ENCODE data around the gene B9D2. TPM values are rescaled to one million over a fixed set of nuclear protein-coding genes. Genes with fewer than 3 reads are reported as not detected.

B9D2 gene
- total and polyA plus RNA-seq, 2 of the 4 experiments (the other 2 are of a cell fraction) = 6.1 to 9.7 TPM

GRCh38 chr19:41308450-41309179 is 55.3 kb downstream of the B9D2 start (continued):
- peak; percentile 56 for TF ChIP-seq SMC3 (IDR thresholded peaks at IDR 0.05; ENCODE audit: low read depth, low read length)
- TF ChIP-seq FOS (IDR thresholded peaks at IDR 0.05; ENCODE audit: low read depth, low read length) = no peak
- TF ChIP-seq NFE2L2 (IDR thresholded peaks at IDR 0.05; ENCODE audit: low read depth, low read length) = no peak

GRCh38 chr19:41307954-41308449 is 55.9 kb downstream of the B9D2 start:
- no CpG with 5 or more reads among the region's 4 CpGs for WGBS, 2 experiments (ENCODE audit: extremely low coverage in 2 of 2, insufficient read length in 1 of 2)
- dilution Hi-C loops (cut with HindIII; ENCODE audit: low sequenced_read_pairs, unreplicated experiment) = no loop called here
- H3K27ac ChIP-seq (ENCODE audit: insufficient read depth, low read length) = peak overlapping the region; percentile 34
- H4K20me1 ChIP-seq (ENCODE audit: insufficient read depth, low read length) = peaks cover 19% of the 10 kb centered on the region; the same call in 1 of the 2 replicates
- ChIA-PET CTCF (interaction anchor here (0.6 to 1.8 kb wide), 9 partner anchors 9 to 253 kb away, joined by 3 to 8 read pairs (median 4); no protein-coding TSS in a partner anchor), POLR2A (ENCODE audit: unreplicated experiment) (interaction anchor here (0.6 kb wide), 1 partner anchor 103 kb away, joined by 7 read pairs; no protein-coding TSS in a partner anchor)
- intact Hi-C loops (cut with micrococcal nuclease) = loop anchor here (1.0 to 2.0 kb wide), 3 partner anchors 43 to 333 kb away; partner anchors contain the start of gene HNRNPUL1
- H4K8ac ChIP-seq (ENCODE audit: low read depth in 2 of 2, low read length in 2 of 2) = peak overlapping the region in 1 of 2 experiments; percentile 64; a peak in 1 of 4 replicates
- H2BK5ac ChIP-seq (ENCODE audit: low read depth, low read length, poor library complexity, severe bottlenecking) = peak overlapping the region; percentile 48
- 0 out of 2 replicates have a peak overlapping the region, but pooled peaks have one; percentile 31 for H4K5ac ChIP-seq (ENCODE audit: low read depth, low read length)
- BruUV-seq (replicated peaks) = no TSS peak
- no peak overlapping the region for H3K14ac ChIP-seq (replicated peaks; ENCODE audit: low read depth, low read length)
- H3K9me1 ChIP-seq (ENCODE audit: insufficient read depth, low read length) = no peaks in the 10 kb centered on the region; the same call in 1 of the 2 replicates
- peak overlapping the region; percentile 36; the same call in 1 of the 2 replicates for H3K9ac ChIP-seq (ENCODE audit: low read depth, low read length)
- peaks cover 7% of the 10 kb centered on the region for H3K4me1 ChIP-seq (ENCODE audit: control insufficient read depth, insufficient read depth, low read length)
- DNase-seq = no peak
- H2AK9ac ChIP-seq (replicated peaks; ENCODE audit: low read depth, low read length, poor library complexity) = peak overlapping the region; percentile 80
- H2BK15ac ChIP-seq (ENCODE audit: low read depth, low read length) = no peak overlapping the region
- in situ Hi-C loops (cut with MboI; ENCODE audit: low sequenced_read_pairs) = no loop called here
- H3K27me3 ChIP-seq (ENCODE audit: control insufficient read depth, insufficient read depth, low read length) = no peaks in the 10 kb centered on the region
- H3K9me3 ChIP-seq (ENCODE audit: control insufficient read depth, insufficient read depth, low read length) = no peaks in the 10 kb centered on the region
- H4K91ac ChIP-seq (ENCODE audit: insufficient read depth, low read depth, low read length) = no peak overlapping the region
- ATAC-seq (ENCODE audit: low read depth) = no peak
- no peak overlapping the region for H3K56ac ChIP-seq (ENCODE audit: extremely low read depth, insufficient read depth, low read length)
- H3K23ac ChIP-seq (ENCODE audit: low read depth, low read length) = no peak overlapping the region
- H2AK5ac ChIP-seq (ENCODE audit: low read depth, low read length) = peak overlapping the region; percentile 12; the same call in 1 of the 2 replicates
- no peak overlapping the region for H3K4me2 ChIP-seq (ENCODE audit: low read depth, low read length)
- H3K4ac ChIP-seq (ENCODE audit: low read depth, low read length) = peak overlapping the region; percentile 38
- H2BK120ac ChIP-seq (ENCODE audit: low read depth, low read length) = no peak overlapping the region
- no peak overlapping the region for H3K4me3 ChIP-seq (ENCODE audit: insufficient read depth, low read depth, low read length)
- peaks cover 45% of the 10 kb centered on the region for H3K36me3 ChIP-seq (ENCODE audit: control insufficient read depth, insufficient read depth, low read length)
- peaks cover 14 to 47% of the 10 kb centered on the region in 2 experiments; a peak in 3 of 4 replicates for H3K79me1 ChIP-seq (ENCODE audit: low read depth in 1 of 2, low read length in 2 of 2)
- no peak overlapping the region for H2AFZ ChIP-seq (replicated peaks; ENCODE audit: low read length, poor library complexity)
- no peak overlapping the region for H3K18ac ChIP-seq (ENCODE audit: low read depth, low read length)
- no peak overlapping the region for H2BK20ac ChIP-seq (ENCODE audit: low read depth, low read length)
- no peak for TF ChIP-seq RFX5 (IDR thresholded peaks at IDR 0.05; ENCODE audit: low read depth, low read length)
- no peak for TF ChIP-seq FOS (IDR thresholded peaks at IDR 0.05; ENCODE audit: low read depth, low read length)
- no peak for TF ChIP-seq ELK1 (IDR thresholded peaks at IDR 0.05; ENCODE audit: borderline replicate concordance, low read depth, low read length)
- no peak for TF ChIP-seq CHD1 (IDR thresholded peaks at IDR 0.05; ENCODE audit: low read depth, low read length)
- no peak for TF ChIP-seq RCOR1 (IDR thresholded peaks at IDR 0.05; ENCODE audit: insufficient replicate concordance, low read length)
- no peak; the same call in 1 of the 2 replicates for TF ChIP-seq POLR2A (IDR thresholded peaks at IDR 0.05; ENCODE audit: low read depth, low read length)
- TF ChIP-seq BHLHE40 (IDR thresholded peaks at IDR 0.05; ENCODE audit: low read depth, low read length) = no peak
- TF ChIP-seq, protein P1, sequence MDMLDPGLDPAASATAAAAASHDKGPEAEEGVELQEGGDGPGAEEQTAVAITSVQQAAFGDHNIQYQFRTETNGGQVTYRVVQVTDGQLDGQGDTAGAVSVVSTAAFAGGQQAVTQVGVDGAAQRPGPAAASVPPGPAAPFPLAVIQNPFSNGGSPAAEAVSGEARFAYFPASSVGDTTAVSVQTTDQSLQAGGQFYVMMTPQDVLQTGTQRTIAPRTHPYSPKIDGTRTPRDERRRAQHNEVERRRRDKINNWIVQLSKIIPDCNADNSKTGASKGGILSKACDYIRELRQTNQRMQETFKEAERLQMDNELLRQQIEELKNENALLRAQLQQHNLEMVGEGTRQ (IDR thresholded peaks at IDR 0.05; ENCODE audit: low read depth, low read length) = no peak
- TF ChIP-seq SMC3 (IDR thresholded peaks at IDR 0.05; ENCODE audit: low read depth, low read length) = no peak
- TF ChIP-seq, protein P2, sequence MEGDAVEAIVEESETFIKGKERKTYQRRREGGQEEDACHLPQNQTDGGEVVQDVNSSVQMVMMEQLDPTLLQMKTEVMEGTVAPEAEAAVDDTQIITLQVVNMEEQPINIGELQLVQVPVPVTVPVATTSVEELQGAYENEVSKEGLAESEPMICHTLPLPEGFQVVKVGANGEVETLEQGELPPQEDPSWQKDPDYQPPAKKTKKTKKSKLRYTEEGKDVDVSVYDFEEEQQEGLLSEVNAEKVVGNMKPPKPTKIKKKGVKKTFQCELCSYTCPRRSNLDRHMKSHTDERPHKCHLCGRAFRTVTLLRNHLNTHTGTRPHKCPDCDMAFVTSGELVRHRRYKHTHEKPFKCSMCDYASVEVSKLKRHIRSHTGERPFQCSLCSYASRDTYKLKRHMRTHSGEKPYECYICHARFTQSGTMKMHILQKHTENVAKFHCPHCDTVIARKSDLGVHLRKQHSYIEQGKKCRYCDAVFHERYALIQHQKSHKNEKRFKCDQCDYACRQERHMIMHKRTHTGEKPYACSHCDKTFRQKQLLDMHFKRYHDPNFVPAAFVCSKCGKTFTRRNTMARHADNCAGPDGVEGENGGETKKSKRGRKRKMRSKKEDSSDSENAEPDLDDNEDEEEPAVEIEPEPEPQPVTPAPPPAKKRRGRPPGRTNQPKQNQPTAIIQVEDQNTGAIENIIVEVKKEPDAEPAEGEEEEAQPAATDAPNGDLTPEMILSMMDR (conservative IDR thresholded peaks at IDR 0.05; ENCODE audit: low read depth, low read length) = no peak

All from IMR-90 (cell line).